Tracheal epithelial cell (primary cell): Measurements from ENCODE around the gene SNW1. TPM values are rescaled to one million over a fixed set of nuclear protein-coding genes. Genes with fewer than 3 reads are reported as not detected.

Experiments
- total RNA-seq: library from RNA; depleted of rRNA; stranded (reverse); fragments of >200 nt; gene quantifications from 2 replicates; pipeline ENCODE4 v1.2.1, GENCODE V29; 2014

The SNW1 gene
- total RNA-seq: 43.1 and 43.6 TPM in 2 replicates

DNA sequence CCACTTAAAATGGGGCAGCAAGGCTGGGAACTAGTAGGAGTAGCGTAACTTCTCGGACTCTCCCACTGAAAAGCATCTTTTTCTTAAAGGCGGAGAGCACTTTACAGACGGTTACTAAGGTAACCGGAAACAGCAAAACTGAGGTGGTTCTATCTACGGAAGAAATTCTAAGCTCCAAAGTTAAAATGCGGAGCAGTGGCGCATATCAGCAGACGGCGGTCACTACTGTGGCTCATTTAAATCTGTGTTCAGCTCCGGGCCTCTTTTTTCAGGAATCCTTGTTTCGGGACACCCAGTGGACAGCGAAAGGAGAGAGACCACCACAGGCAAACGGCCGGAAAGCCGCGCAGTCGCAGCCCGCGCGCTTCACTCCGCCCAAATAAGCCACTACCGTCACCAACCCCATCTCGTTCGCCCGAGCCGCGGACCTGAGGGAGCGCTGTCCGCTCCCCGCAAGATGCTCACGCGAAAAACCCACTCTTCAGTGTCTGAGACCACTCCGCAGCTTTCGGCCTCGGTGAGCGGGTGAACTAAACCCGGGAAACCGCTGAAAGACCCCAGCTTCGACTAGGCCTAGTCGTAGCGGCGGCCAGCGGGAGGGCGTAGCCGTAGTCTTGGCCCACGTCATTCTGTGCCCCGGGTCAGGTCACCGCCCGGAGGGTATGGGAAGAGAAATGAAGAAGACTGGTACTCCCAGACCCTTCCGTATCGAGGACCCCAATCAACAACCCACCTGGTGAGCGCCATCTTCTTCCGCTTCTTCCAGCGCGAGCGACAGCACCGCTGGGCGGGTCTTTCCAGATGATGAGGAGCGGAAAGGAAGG is at the start of gene SNW1:
Gene SNW1, minus strand, starts transcription at position 776 of the 824 bp plus-strand sequence. Its CDS starts 29 bp downstream, at position 747.

DNA sequence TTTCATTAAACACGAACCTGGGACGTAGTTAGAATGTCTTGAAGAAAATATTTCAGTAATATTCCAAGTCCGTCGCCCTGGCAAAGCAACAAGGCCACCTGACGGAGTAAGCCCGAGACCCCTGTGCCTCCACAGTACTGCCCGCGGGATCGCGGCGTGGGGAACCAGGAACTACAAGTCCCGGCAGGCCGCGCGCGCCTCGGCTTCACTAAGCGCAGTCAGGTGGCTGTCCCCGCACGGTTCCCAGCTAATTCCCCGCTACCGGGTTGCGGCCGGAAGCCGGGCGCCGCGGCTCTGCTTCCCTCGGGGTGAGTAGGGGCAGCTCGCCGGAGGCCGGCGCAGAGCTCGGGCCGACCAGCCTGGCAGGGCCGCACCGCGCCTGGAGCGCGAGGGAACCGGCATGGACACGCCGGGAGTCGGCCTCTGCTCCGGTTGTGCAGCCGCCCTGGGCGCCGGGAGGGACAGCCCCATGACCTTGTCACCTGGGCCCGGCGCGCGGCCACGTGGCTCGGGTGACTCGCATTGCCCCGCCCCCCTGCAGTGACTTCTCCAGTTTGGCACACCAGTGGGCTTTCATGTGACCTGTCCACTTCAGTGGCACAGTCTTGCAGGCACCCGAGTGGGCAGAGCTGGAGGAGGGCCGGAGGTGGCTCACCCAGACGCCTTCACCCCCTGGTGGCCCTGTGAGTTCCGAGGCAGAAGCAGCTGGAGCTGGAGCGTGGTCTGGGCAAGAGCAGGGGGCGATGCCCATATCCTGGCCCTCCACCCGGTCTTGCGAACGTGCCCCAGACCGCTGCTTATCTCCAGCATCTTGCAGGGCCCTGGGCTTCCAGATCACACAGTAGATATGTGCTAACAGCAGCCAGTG is 39.1 kb upstream of the SNW1 start, which contains the start of gene ADCK1:
Gene ADCK1, plus strand, starts transcription at position 247 of the 868 bp plus-strand sequence. CDS start 18,870 bp downstream, outside the sequence.

DNA sequence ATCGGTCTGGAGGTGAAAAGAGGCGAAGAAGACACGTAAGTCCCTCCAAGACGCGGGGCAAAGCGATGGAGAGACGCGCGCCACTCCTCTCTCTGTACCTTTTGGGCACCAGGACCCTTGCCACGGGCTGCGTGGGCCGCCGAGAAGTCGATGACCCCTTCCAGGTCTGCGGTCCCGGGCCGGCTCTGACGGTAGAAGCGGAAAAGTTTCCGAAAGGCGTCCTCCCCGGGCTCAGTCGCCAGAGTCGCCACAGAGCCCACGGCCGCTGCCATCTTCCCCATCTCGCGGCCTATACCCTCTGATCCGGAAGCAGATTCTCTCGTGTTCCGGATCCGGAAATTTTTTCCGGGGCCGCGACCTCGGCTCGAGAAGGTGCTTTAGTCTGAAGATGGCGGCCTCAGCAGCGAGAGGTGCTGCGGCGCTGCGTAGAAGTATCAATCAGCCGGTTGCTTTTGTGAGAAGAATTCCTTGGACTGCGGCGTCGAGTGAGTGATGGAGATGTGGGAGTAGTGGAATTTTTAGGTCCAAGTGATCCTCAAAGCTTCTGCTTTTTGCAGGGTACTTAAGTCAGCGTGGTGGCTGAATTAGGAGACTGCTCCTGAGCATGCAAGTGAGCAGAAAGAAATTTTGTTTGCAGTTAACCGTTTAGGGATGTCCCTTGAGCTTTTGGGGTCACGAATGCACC is 53.1 kb downstream of the SNW1 start, which contains the start of the genes ALKBH1 and SLIRP:
Gene ALKBH1, minus strand, starts transcription at position 300 of the 685 bp plus-strand sequence. Its CDS starts 19 bp downstream, at position 281.
Gene SLIRP, plus strand, starts transcription at position 380 of the 685 bp plus-strand sequence. Its CDS starts 9 bp downstream, at position 389.

Other genes starting within 250 kb of the SNW1 start
- 26.9 and 42.7 TPM in 2 replicates for gene SPTLC2, start 144.5 kb downstream of the SNW1 start, total RNA-seq
- gene ALKBH1, start 53.1 kb downstream of the SNW1 start, total RNA-seq: 8.0 and 10.4 TPM in 2 replicates
- 136 and 169 TPM in 2 replicates for gene SLIRP, start 53.1 kb downstream of the SNW1 start, total RNA-seq
- gene ADCK1, start 39.0 kb upstream of the SNW1 start, total RNA-seq: 4.3 and 4.5 TPM in 2 replicates